ENCODE measurements around the gene CMPK2.

DNA sequence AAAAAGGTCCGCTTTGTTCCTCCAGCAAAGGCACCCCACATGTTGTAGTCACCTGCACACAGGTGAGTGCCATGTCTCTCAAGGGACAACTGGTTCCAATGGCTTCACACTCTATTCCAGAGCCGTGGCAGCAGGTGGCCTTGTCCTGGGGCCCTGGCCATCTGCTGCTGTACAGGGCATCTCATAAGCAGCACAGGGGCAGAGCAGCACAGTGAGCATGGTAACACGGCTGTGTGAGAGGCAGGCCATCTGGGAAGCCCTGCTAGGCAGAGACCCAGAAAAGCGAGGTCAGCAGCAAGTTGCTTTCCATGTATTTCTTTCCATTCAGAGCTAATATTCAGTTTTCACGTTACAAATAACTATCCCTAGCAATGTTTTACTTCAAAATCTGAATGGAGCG lies 54.7 kb downstream of the CMPK2 start:
- TF ChIP-seq, protein P1, sequence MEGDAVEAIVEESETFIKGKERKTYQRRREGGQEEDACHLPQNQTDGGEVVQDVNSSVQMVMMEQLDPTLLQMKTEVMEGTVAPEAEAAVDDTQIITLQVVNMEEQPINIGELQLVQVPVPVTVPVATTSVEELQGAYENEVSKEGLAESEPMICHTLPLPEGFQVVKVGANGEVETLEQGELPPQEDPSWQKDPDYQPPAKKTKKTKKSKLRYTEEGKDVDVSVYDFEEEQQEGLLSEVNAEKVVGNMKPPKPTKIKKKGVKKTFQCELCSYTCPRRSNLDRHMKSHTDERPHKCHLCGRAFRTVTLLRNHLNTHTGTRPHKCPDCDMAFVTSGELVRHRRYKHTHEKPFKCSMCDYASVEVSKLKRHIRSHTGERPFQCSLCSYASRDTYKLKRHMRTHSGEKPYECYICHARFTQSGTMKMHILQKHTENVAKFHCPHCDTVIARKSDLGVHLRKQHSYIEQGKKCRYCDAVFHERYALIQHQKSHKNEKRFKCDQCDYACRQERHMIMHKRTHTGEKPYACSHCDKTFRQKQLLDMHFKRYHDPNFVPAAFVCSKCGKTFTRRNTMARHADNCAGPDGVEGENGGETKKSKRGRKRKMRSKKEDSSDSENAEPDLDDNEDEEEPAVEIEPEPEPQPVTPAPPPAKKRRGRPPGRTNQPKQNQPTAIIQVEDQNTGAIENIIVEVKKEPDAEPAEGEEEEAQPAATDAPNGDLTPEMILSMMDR (IDR thresholded peaks at IDR 0.05), result no peak
- no peak for TF ChIP-seq POLR2AphosphoS5 (IDR thresholded peaks at IDR 0.05)
- TF ChIP-seq EP300 (IDR thresholded peaks at IDR 0.05), result no peak
- TF ChIP-seq POLR2A (IDR thresholded peaks at IDR 0.05), result no peak

All from sigmoid colon (tissue), 4 donors.